Stimulated activated CD4-positive, alpha-beta T cell treated with anti-CD3 and anti-CD28 coated beads, Interleukin-4, amount 100 ng/mL, for 1 hour (primary cell): ENCODE data around the gene ANKS1B.
"Not testable (repeated sequence)": the region's sequence is repeated elsewhere in the genome, so short reads cannot be mapped to it uniquely, and the experiment has no call there.

Source experiments
- DNase-seq: peaks from one replicate; pipeline ENCODE4 v3.0.0-alpha.2; 2020

Gene ANKS1B

DNA sequence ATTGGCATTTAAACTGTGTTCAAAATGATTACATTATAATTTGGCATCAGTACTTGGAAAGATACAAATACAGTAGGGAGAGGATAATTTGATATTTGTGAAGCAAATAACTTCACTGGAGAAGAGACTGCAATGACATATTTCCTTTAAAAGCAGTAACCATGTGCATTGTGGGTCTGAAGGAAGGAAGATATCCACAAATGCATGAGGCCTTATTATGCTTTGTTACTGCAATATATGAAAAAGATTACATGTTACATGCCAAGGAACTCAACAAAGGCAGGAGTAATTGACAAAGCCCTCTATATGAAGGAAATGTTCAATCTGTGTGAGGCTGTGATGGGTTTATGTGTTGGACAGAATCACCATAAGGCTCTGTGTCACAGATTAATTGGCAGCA, 948.2 kb downstream of the ANKS1B start:
- no peak for DNase-seq

GRCh38 chr12:99035803-99036202, 948.9 kb downstream of the ANKS1B start:
- DNase-seq: no peak

GRCh38 chr12:99034201-99034600, 950.5 kb downstream of the ANKS1B start:
- not testable (repeated sequence) for DNase-seq

DNA sequence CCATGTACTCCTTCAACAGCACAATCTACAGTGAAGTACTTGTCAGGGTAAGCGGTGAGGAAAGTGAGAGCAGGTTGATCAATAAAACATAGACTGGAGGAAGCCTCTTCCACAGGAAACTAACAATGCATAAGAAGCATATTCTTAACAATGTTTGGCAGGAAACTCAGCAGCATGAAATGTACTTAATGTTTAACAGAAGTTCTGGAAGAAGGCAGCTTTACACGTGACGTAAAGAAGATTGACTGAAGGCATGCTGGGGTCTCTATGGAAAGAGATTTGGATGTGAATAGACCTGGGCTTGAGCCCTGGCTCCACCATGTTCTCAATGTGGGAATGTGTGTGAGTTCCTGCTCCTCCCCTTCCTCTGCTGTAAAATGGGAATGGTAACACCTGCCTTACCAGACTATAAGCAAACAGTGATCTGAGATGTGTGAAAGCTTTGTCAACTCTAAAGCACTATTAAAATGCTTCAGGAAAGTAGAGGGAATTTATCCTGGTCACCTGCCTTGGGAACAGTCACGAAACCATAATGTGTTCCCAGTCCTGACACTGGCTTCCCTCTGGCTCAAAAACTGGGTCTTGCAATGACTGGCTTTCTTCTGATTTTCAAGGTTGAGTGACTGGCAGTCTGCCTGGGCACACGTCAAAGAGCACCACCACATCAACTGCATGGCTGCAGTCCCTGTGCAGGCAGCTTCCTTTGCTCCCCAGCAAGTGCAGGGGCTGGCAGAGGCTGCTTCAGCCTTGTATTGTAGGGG, 955.0 kb downstream of the ANKS1B start:
- DNase-seq: no peak

GRCh38 chr12:99027461-99027860, 957.3 kb downstream of the ANKS1B start:
- DNase-seq: no peak

- DNase-seq: no peak
Measured at GRCh38 chr12:99027055-99027393, 957.7 kb downstream of the ANKS1B start.

- DNase-seq: no peak
Measured at GRCh38 chr12:99026332-99027054, 958.2 kb downstream of the ANKS1B start.

DNA sequence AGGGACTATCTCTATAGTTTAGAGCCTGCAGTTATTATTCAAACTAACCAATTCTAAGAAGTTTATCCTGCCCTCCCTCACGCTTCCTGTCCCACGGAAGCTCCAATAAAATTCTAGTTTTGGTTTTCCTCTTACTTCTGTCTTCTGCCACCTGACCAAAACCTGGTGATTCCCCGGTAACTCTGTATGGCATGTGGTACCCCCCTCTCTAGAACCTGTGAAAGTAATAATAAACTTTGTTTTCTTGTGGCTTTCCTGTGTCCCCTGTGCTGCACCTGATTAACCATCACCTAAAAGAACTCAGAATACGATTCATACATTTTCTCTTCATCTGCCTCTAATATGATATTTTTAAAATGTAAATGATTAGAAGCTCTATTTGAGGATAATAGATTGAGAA, 959.9 kb downstream of the ANKS1B start:
- DNase-seq: no peak

DNA sequence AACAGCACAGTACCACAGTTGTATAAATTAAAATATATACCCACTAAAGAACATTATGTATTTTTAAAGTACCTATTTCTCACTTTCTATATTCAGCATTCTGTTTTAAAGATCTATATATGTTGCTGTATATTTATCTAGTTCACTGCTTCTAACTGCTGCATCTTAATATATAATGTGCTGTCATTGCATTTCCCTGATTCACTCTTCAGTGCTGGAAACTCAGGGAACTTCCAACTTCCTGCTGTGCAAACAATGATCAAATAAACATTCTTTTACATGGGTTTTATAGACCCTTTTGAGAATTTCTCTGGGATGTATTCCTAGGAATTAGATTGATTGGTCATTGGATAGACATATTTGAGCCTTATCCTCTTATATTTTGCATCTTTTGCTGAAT, 960.5 kb downstream of the ANKS1B start:
- no peak for DNase-seq

GRCh38 chr12:99020871-99021270, 963.9 kb downstream of the ANKS1B start:
- DNase-seq: no peak

DNA sequence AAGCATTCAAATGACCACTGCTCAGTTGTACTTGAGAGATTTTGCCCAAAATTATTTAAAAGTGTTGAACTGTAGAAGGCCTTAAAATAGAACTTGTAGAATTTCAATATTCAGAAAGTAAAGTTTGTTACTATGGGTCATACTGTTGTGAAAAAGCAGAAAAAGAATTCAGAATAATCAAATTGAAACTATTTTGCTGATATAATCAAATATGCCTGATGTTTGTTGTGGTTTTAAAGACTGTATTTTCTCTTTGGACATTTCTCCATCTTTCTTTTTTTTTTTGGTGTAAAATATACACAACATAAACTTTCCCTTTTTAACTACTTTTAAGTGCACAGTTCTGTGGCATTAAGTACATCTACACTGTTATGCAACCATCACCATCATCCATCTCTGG, 964.9 kb downstream of the ANKS1B start:
- no peak for DNase-seq

DNA sequence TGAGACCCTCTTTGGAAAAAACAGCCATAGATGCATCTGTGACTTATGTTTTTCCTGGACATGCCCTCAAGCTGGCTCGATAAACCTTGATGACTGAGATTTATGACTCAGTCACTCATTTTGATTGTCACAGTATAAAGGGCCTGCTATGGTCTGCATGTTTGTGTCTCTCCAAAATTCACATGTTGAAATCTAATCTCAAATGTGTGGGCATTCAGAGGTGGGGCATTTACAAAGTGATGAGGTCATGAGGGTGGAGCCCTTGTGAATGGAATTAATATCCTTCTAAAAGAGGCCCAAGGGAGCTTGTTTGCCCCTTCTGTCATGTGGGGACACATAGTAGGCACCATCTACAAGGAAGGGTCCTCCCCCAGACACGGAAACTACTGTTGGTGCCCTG, 966.8 kb downstream of the ANKS1B start:
- DNase-seq: no peak

GRCh38 chr12:99009654-99010296, 975.0 kb downstream of the ANKS1B start:
- no peak for DNase-seq

GRCh38 chr12:99005601-99006000, 979.1 kb downstream of the ANKS1B start:
- no peak for DNase-seq

DNA sequence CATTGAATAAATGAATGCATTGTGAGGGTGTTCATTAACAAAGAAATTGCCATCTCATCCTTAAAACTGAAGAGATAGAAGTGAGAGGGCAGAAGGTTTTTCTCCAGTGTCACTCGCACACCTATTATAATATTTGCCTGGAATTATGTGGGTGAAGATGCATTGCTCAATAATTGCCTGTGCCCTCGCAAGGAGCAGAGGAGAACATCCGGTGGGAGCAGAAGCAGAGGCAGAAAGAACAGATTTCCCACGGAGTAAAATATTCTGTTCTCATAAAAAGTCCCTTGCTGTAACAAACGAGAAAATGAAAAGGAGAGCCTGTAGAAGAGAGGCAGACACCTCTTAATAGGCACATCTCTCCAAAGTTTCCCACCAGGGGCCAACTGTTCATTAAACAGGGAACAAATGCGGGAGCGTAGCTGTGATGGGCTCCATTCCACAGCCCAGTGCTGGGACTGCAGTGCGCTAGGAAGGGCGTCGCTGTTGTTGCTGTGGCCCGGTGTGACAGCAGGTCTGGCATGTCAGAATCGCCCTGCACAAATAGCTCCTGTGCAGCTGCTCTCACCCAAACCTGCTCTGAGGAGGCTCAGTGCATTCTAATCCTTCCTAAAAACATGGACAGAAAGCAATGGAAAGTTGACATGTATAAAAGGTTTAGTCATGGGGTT, 979.8 kb downstream of the ANKS1B start:
- DNase-seq: no peak

DNA sequence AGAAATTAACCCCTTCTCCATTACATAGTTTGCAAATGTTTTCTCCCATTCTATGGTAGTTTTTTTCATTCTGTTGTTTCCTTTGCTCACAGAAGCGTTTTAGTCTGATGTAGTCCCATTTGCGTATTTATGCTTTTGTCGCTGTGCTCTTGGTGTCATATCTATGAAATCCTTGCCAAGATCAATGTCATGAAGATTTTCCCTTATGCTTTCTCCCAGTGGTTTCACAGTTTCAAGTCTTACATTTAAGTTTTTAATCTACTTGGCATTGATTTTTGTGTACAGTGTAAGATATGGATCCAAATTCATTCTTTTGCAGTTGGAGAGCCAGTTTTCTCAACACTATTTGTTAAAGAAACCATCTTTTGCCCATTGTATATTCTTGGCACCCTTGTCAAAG, 982.0 kb downstream of the ANKS1B start:
- no peak for DNase-seq

DNA sequence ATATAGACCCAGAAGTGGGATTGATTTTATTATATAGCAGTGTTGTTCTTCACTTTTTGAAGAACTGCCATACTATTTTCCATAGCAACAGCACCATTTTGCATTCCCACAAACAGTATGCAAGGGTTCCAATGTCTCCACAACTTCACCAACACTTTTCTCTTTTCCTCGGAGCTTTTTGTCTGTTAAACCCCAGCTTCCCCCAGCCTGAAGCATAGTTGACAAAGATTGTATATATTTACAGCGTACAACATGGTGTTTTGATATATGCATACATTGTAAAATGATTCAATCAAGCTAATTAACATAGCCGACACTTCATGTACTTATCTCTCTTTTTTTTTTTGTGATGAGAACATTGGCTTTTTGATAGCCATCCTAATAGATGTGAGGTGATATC, 982.6 kb downstream of the ANKS1B start:
- DNase-seq: no peak

DNA sequence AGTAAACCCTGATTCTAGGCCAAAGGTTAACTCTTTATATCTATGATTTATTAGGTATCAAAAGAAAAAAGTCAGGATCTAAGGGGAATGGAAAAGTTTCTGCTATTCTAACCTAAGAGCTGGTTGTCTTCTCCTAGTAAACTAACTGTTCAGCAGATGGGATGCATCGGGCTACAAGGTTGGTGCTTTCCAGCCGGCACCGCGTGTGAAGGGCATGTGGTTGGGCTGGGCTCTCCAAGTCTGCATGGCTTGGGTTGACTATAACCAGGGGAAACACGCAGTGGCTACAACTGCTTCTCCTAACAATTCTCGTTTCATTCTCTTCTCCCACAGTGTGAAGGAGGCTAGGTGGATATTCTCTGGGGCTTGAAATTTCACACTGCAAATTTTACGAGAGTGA, 985.2 kb downstream of the ANKS1B start:
- DNase-seq: no peak

DNA sequence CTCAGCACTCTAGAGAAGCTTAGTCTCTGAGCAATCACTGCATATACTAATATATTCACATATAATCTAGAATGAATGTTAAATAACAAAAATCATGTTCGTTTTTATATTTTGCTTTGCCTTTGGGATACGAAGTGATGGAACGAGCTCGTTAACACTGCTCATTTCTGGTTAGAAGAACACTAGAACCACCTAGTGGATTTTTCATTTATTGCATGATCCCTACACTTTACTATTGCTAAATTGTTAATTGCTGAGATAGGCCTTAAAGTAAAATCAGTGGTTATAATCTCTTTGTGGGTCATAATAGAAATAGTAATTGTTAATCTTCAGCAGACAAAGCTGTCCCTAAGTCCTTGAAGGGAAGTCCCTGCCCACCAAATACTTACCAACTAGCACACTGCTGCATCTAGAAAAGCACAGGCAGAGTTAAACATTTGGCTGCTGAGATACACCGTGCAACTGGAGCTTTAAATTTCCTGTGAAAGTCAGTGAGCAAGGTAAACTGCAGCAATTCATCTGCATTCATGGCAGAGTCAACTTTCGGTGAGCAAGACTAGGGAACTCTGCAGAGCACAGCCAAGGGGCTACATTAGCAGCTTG, 985.9 kb downstream of the ANKS1B start:
- DNase-seq: no peak

DNA sequence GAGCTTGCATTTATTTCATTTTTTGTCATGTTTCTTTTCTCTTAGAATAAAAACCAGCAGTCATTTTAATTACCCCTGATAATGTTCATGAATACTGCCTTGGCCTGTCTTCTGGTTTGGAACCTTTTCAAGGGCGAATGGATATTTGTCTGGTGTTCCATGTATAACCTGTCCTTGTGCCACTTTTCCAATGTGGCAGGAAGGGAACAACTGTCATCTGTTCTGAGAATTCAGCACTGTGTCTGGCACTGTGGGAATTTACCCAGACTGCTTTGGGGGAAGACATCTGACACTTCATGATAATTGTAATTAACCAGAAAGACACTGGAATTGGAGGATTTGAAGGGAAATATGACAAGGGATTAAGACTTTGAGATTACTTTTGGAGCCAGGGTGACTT, 986.8 kb downstream of the ANKS1B start:
- no peak for DNase-seq

DNA sequence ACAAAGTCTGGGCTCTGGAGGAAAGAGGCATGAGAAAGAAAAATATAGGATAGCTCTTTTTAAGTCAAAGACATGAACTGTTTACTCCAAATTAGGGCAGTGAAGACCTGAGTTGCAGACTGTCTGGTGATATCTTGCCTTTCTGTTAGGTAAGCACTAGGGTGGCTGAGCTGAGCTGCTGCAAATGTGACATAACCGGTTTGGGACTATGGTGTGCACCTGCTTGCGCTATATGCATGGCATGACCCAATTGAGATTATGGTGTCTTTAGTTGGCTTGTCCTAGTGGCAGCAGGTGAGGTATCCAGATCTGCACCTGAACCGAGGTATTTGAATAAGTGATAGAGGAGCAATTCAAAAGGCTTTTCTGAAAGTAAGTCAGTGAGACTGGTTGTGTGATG, 994.1 kb downstream of the ANKS1B start:
- no peak for DNase-seq

- no peak for DNase-seq
Measured at GRCh38 chr12:98985156-98985555, 999.6 kb downstream of the ANKS1B start.

GRCh38 chr12:98983647-98984046, 1001.1 kb downstream of the ANKS1B start:
- no peak for DNase-seq
